Left lobe of liver (tissue), 2 donors: Measurements from ENCODE around the gene RAB8B. TPM values are rescaled to one million over a fixed set of nuclear protein-coding genes. Genes with fewer than 3 reads are reported as not detected.

ENCODE experiments used
- ATAC-seq: fragments of 200-7000 bp; cut with Tn5 transposase; one replicate; pipeline ENCODE4 v1.9.1; 2020; ENCODE audit warnings: mild to moderate bottlenecking, moderate library complexity
- DNase-seq: peaks from one replicate; pipeline ENCODE4 v3.0.0-alpha.2; 2020; ENCODE audit warnings: low spot score
- total RNA-seq: library from RNA; stranded (reverse); gene quantifications from one replicate; pipeline ENCODE4 v1.2.1, GENCODE V29; 2021
- donor health status: DM: no; HTN: no; CAD: no; lungs with moderate emphysema.
- donor health status: DM: no; HTN: yes; CAD: no.

The RAB8B gene
- total RNA-seq, 1 donor from 2014 or later, result 6.8 TPM

GRCh38 chr15:63305260-63305659 lies 115.9 kb downstream of the RAB8B start:
- ATAC-seq (no peak), DNase-seq (no peak)

GRCh38 chr15:63306492-63307073 lies 117.2 kb downstream of the RAB8B start:
- peak; percentile 96 for ATAC-seq
- peak; percentile 54 for DNase-seq

- DNase-seq (no peak), ATAC-seq (no peak)
Measured at GRCh38 chr15:63308491-63308890, 119.1 kb downstream of the RAB8B start.

GRCh38 chr15:63308947-63309346 lies 119.5 kb downstream of the RAB8B start:
- ATAC-seq (no peak), DNase-seq (no peak)

- no peak for ATAC-seq
- no peak for DNase-seq
Measured at GRCh38 chr15:63310646-63311045, 121.2 kb downstream of the RAB8B start.

GRCh38 chr15:63312286-63312685 lies 122.9 kb downstream of the RAB8B start:
- no peak for ATAC-seq

GRCh38 chr15:63313825-63314224 lies 124.4 kb downstream of the RAB8B start:
- DNase-seq (no peak), ATAC-seq (no peak)

More at GRCh38 chr15:63312286-63312685, 122.9 kb downstream of the RAB8B start:
- DNase-seq, result no peak

- DNase-seq, result no peak
- no peak for ATAC-seq
Measured at GRCh38 chr15:63314409-63314808, 125.0 kb downstream of the RAB8B start.

Other genes starting within 250 kb of the RAB8B start
- gene TPM1, start 146.9 kb upstream of the RAB8B start, total RNA-seq, result 52.6 TPM
- 18.8 TPM for gene LACTB, start 67.7 kb upstream of the RAB8B start, total RNA-seq
- 54.6 TPM for gene RPS27L, start 32.1 kb upstream of the RAB8B start, total RNA-seq
- 3.3 TPM for gene APH1B, start 88.0 kb downstream of the RAB8B start, total RNA-seq
- gene CA12, start 192.2 kb downstream of the RAB8B start, total RNA-seq, result 0.28 TPM